GM12874 (cell line): ENCODE results near the gene DNLZ.

ENCODE experiments used
- CTCF ChIP-seq: IDR thresholded peaks from 2 replicates; pipeline ENCODE4 v1.5.1; 2011; ENCODE audit warnings: low read depth, mild to moderate bottlenecking, control low read depth, low read length, moderate library complexity; ENCODE audit not compliant: insufficient read depth

Gene DNLZ

GRCh38 chr9:136336881-136337280 lies 26.7 kb downstream of the DNLZ start:
- TF ChIP-seq CTCF = no peak

- TF ChIP-seq CTCF = no peak
These were observed 27.2 kb downstream of the DNLZ start for GRCh38 chr9:136336156-136336870.

DNA sequence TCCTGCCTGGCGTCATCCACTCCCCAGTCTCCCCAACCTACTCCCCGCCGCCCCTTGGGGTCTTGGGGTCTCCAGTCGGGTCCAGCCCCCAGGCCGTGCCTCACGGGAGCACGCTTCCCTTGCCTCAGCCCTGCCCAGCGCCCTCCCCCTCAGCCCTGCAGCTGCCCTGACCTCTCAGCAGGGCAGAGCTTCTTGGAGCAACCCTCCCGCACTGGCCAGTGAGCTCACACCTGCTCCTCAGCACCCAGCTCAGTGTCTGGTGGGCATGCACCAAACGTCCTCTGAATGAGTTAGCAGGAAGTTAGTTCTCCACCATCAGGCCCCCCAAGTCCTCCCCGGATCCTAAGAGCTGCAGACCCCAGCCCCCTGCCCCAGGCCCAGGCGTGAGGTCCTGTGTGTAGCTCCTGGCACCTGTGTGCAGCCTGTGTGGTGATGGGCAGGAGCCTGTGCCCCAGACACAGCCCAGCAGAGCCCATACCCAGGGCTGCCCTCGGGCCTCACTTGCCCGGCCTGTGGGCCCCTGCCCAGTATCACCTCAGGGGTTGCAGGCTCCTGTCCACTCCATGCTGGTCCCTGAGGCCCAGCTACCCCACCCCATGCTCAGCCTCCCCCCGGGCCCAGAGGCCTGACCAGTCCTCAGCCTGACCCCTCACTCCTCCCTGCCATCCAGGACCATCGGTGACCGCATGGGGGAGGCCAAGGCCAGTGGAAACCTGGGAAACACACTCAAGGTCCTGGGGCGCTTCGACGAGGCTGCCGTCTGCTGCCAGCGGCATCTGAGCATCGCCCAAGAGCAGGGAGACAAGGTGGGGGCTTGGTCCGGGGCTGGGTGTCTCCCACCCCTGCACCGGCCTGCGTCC lies 28.0 kb downstream of the DNLZ start:
- no peak for TF ChIP-seq CTCF

GRCh38 chr9:136334541-136334940 lies 29.0 kb downstream of the DNLZ start:
- TF ChIP-seq CTCF = no peak

GRCh38 chr9:136333486-136333885 lies 30.1 kb downstream of the DNLZ start:
- no peak for TF ChIP-seq CTCF

GRCh38 chr9:136333045-136333444 lies 30.5 kb downstream of the DNLZ start:
- TF ChIP-seq CTCF = no peak

GRCh38 chr9:136332482-136332983 lies 31.0 kb downstream of the DNLZ start:
- no peak for TF ChIP-seq CTCF
